ENCODE measurements around the gene PCNX2. TPM values are rescaled to one million over a fixed set of nuclear protein-coding genes. Genes with fewer than 3 reads are reported as not detected.

Gene PCNX2
- total and polyA plus RNA-seq, 2 of the 8 experiments (the other 6 are each of a cell fraction or from before 2014, with no cell fraction given) = 46.1 to 57.6 TPM

GRCh38 chr1:233209481-233209880 is 86.0 kb downstream of the PCNX2 start:
- Histone ChIP-seq H2BK12ac (ENCODE audit: low read depth, low read length) (no peak overlapping the region), H3K79me2 (ENCODE audit: control insufficient read depth in 1 of 2, insufficient read depth in 2 of 2, low read length in 2 of 2) (no peaks in the 10 kb centered on the region), H2BK120ac (replicated peaks; ENCODE audit: low read depth, low read length) (no peak overlapping the region), H3K9me3 (ENCODE audit: insufficient read depth in 2 of 2, low read depth in 1 of 2, low read length in 1 of 2) (no peaks in the 10 kb centered on the region), H4K91ac (replicated peaks; ENCODE audit: insufficient read length, low read length) (no peak overlapping the region), H3K79me1 (ENCODE audit: low read depth, low read length) (no peaks in the 10 kb centered on the region), H4K8ac (ENCODE audit: extremely low read depth, insufficient read depth, low read length) (no peak overlapping the region), H3K27me3 (replicated peaks in 1 of 4; ENCODE audit: control insufficient read depth in 3 of 4, extremely low read depth in 1 of 4, insufficient read depth in 3 of 4, low read length in 3 of 4) (no peaks in the 10 kb centered on the region), H2BK20ac (ENCODE audit: low read length) (no peak overlapping the region), H3K9ac (replicated peaks in 1 of 4; ENCODE audit: extremely low read depth in 1 of 4, low read depth in 3 of 4, low read length in 3 of 4) (no peak overlapping the region), H3K23ac (ENCODE audit: insufficient read length) (no peak overlapping the region), H2BK5ac (ENCODE audit: low read depth, low read length) (no peak overlapping the region), H3K14ac (ENCODE audit: insufficient read length) (no peak overlapping the region), H2AFZ (ENCODE audit: low read length) (no peak overlapping the region), H3K18ac (ENCODE audit: extremely low read depth, low read length) (no peak overlapping the region), H3K4me2 (ENCODE audit: insufficient read depth in 1 of 2, low read depth in 2 of 2, low read length in 2 of 2) (no peak overlapping the region), H4K20me1 (replicated peaks in 1 of 2; ENCODE audit: control insufficient read depth in 1 of 2, insufficient read depth in 2 of 2, low read length in 2 of 2) (peaks cover 0 to 1% of the 10 kb centered on the region in 2 experiments), H3K4me1 (replicated peaks in 1 of 4; ENCODE audit: control insufficient read depth in 3 of 4, insufficient read depth in 4 of 4, low read length in 3 of 4) (no peaks in the 10 kb centered on the region), H3K27ac (ENCODE audit: low read depth, low read length) (no peak overlapping the region), H3K23me2 (ENCODE audit: low read depth, low read length) (no peaks in the 10 kb centered on the region), H3K4me3 (ENCODE audit: extremely low read depth in 1 of 4, insufficient read depth in 2 of 4, low read depth in 3 of 4, low read length in 4 of 4) (no peak overlapping the region), H4K5ac (ENCODE audit: insufficient read length, low read depth, low read length) (no peak overlapping the region), H2AK5ac (ENCODE audit: low read depth, low read length) (no peak overlapping the region), H2BK15ac (ENCODE audit: low read length) (no peak overlapping the region), H3K4ac (replicated peaks; ENCODE audit: insufficient read length, low read depth, low read length) (no peak overlapping the region), H3K36me3 (ENCODE audit: control insufficient read depth in 2 of 4, insufficient read depth in 4 of 4, low read length in 3 of 4) (peaks cover 0 to 25% (median 15%) of the 10 kb centered on the region in 4 experiments; a peak in 4 of 8 replicates), H3K56ac (replicated peaks; ENCODE audit: insufficient read length, low read depth, low read length) (no peak overlapping the region)
- WGBS, 2 experiments (ENCODE audit: extremely low coverage in 1 of 2, insufficient coverage in 1 of 2, insufficient read length in 1 of 2, insufficient replicate concordance in 2 of 2, low coverage in 1 of 2, low lambda C conversion rate in 2 of 2, missing lambda C conversion rate in 1 of 2) = 97% methylated on average over 2 of the region's 2 CpGs; no CpG with 5 or more reads in 1 of the 2 experiments
- no peak for FAIRE-seq
- ChIA-PET POLR2A (ENCODE audit: partially characterized antibody) (interaction anchor here (0.8 kb wide), 1 partner anchor 20 kb away, joined by 3 read pairs; no protein-coding TSS in a partner anchor), CTCF (ENCODE audit: partially characterized antibody) (no interaction called here)
- no peak for DNase-seq (ENCODE audit: low read depth in 1 of 2, low spot score in 2 of 2)
- TF ChIP-seq ATF3 (IDR thresholded peaks at IDR 0.05; ENCODE audit: insufficient read depth, low read depth, low read length) (no peak), FOSL1 (IDR thresholded peaks at IDR 0.05; ENCODE audit: insufficient read depth, low read depth, low read length) (no peak), SAP30 (IDR thresholded peaks at IDR 0.05; ENCODE audit: insufficient read depth, insufficient replicate concordance, low read length) (no peak), NRF1 (IDR thresholded peaks at IDR 0.05; ENCODE audit: low read depth, low read length) (no peak), POU5F1 (IDR thresholded peaks at IDR 0.05; ENCODE audit: low read depth, low read length) (no peak), BACH1 (IDR thresholded peaks at IDR 0.05; ENCODE audit: low read length) (no peak), CBX8 (IDR thresholded peaks at IDR 0.05; ENCODE audit: borderline replicate concordance, low read depth, low read length) (no peak), SIRT6 (IDR thresholded peaks at IDR 0.05; ENCODE audit: low read length) (no peak), MAFK (IDR thresholded peaks at IDR 0.05; ENCODE audit: low read depth, low read length) (no peak), ASH2L (IDR thresholded peaks at IDR 0.05; ENCODE audit: low read length) (no peak), KDM4A (IDR thresholded peaks at IDR 0.05; ENCODE audit: low read depth, low read length, severe bottlenecking) (no peak), CEBPB (IDR thresholded peaks at IDR 0.05; ENCODE audit: low read depth, low read length) (no peak)
- TF ChIP-seq, protein P1, sequence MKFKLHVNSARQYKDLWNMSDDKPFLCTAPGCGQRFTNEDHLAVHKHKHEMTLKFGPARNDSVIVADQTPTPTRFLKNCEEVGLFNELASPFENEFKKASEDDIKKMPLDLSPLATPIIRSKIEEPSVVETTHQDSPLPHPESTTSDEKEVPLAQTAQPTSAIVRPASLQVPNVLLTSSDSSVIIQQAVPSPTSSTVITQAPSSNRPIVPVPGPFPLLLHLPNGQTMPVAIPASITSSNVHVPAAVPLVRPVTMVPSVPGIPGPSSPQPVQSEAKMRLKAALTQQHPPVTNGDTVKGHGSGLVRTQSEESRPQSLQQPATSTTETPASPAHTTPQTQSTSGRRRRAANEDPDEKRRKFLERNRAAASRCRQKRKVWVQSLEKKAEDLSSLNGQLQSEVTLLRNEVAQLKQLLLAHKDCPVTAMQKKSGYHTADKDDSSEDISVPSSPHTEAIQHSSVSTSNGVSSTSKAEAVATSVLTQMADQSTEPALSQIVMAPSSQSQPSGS (IDR thresholded peaks at IDR 0.05; ENCODE audit: low read length) = no peak
